Measurements from ENCODE around the gene WNT7A.

WNT7A gene

DNA sequence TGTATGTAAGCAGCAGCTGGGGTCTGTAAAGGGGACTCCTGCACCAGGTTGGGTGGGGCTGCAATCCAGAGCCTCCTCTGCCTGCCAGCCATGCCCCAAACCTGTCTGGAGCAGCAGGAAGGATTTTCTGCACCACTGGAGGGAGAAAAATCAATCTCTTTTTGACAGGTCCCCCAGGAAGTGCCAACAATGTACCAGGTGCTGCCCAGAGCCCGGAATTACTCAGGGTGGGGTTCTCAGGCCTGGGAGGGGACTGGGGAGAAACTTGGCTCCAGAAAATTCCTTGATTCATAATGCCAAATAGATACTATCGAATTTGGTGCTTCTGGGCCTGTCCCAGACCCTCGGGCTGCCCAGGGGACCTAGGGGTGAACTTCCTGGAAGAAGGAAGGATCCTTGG is 52.6 kb downstream of the WNT7A start:
- no peak for DNase-seq (ENCODE audit: low read depth)

- no peak for DNase-seq (ENCODE audit: low read depth)
Observed at GRCh38 chr3:13826672-13827071, 53.2 kb downstream of the WNT7A start.

DNA sequence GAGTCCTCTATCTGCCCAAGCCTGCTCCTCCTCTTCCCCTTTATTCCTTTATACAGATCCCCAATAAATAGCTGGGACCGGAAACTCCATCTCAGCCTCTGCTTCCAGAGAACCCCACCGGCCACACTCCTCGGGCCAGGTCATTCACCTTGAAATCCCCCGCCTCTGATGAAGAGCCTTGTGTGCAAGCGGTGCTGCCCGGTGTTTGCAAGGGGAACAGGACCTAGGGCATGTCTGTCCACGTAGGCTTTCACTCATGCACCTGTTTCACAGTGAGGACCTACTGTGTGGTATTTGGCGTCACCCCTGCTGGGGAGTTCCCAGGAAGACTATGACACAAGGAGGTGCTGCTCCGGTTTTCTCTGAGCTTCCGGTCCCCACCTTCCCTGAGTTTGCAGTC is 54.0 kb downstream of the WNT7A start:
- no peak for DNase-seq (ENCODE audit: low read depth)

GRCh38 chr3:13825311-13825579 is 54.6 kb downstream of the WNT7A start:
- no peak for DNase-seq (ENCODE audit: low read depth)

DNA sequence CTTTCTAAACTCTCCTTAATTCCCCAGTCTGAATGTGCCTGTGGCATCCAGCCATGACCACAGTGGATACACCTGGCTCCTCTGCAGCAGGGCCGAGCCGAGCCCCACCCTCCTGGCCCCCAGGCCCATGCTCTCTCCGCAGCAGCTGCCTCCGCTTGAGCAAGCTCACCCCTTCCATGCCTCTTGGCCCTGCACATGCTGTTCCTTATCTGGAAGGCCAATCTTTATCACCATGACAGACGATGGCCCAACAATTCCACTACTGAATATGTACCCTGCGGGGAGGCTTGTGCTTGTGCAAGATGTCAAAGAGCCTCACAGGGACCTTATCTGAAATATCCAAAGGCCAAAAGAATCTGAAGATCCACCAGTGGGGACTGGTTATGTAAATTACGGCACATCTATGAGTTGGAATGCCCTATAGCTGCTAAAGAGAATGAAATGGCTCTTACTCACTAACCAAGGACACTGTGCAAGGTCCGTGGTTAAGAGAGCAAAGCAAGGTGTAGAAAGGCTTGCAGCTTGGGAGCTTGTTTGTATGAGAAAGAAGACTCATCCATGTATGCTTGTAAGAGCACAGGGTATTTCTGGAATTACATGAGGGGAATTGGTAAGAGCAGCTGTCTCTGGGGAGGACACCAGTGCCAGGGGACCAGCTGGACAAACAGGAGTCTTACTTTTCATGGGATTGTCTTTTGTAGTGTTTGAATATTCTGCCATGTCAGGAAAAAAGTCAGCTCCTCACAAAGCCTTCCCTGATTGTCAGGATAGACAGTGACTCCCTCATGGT is 55.2 kb downstream of the WNT7A start:
- no peak for DNase-seq (ENCODE audit: low read depth)

DNA sequence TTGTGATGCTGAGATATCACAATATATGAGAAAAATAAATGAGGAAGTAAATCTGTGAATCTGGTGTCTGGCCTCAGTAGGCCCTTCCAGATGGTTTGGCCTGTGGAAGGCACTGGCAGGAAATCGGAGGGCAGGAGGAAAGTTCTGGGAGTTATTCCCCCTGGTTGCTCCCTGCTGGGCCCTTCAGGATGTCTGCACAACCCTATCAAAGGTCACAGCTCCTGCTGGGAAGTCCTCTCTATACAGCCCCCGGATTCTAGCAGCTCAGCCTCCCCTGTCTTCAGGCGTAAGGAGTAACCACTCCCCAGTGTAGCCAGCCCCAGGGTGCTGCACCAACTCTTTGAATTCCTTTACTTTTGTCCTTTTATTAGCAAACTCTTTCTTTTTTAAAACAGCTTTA is 56.2 kb downstream of the WNT7A start:
- DNase-seq (ENCODE audit: low read depth), result no peak

GRCh38 chr3:13822871-13823585 is 56.8 kb downstream of the WNT7A start:
- DNase-seq (ENCODE audit: low read depth), result no peak

DNA sequence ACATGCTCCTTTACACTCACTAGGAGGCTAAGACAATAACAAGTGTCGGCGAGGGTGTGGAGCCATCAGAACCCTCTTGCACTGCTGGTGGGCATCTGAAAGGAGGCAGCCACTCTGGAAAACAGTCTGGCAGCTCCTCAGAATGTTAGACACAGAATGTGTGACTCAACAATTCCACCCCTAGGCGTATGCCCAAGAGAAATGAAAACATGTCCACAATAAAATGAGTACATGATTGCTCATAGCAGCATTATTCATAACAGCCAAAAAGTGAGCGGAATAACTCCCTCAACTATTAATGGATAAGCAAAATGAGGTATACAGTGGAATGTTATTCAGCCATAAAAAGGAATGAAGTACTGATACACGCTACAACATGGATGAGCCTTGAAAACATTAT is 57.8 kb downstream of the WNT7A start:
- peak; percentile 4 for DNase-seq (ENCODE audit: low read depth)

GRCh38 chr3:13821126-13821525 is 58.7 kb downstream of the WNT7A start:
- no peak for DNase-seq (ENCODE audit: low read depth)

- no peak for DNase-seq (ENCODE audit: low read depth)
Observed at GRCh38 chr3:13818919-13819318, 61.0 kb downstream of the WNT7A start.

DNA sequence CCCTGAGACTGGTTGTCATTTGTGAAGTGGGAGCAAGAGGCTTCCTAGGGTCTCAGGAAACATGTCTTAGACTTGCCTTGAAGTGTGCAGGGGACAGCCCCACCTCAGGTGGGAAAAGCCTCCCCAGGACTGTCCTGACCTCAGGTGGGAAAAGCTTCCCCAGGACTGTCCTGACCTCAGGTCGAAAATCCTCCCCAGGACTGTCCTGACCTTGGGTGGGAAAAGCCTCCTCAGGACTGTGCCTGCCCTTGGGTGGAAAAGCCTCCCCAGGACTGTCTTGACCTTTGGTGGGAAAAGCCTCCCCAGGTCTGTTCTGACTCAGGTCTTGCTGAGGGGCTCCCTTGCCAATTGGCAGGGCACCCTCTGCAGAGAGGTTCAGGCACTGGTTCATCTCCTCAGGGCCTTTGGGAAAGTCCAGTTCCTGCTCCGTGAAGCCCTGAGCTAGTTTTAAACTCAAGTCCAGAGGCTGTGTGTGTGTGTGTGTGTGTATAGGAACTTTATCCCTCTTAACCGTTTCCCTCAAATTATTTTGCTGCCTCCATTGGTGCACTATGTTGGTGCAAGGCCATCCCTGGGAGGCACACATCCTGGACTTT is 64.7 kb downstream of the WNT7A start:
- DNase-seq (ENCODE audit: low read depth), result no peak

DNA sequence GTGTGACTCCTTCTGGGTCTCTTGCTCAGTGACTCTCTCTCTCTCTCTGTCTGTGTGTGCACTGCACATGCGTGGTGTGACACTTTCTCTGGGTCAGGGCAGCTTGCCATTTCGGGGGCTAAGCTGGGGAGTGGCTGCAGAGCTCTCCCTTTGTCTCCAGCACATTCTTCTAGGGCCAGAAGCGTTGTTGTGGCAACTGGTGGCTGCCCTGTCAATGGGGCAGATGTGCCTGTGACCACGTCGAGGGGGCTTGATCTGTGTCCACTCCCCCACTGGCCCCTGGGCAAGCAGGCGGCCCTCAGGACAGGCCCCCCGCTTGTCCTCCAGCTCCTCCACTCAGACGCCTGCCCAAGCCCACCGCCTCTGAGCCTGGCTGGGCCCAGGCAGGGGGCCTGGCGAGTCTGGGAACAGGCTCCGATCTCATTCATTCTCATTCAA is 67.8 kb downstream of the WNT7A start:
- no peak for DNase-seq (ENCODE audit: low read depth)

- no peak for DNase-seq (ENCODE audit: low read depth)
Observed at GRCh38 chr3:13811614-13812013, 68.3 kb downstream of the WNT7A start.

GRCh38 chr3:13808550-13808949 is 71.3 kb downstream of the WNT7A start:
- DNase-seq (ENCODE audit: low read depth), result no peak

- no peak for DNase-seq (ENCODE audit: low read depth)
Observed at GRCh38 chr3:13801361-13802204, 78.3 kb downstream of the WNT7A start.

DNA sequence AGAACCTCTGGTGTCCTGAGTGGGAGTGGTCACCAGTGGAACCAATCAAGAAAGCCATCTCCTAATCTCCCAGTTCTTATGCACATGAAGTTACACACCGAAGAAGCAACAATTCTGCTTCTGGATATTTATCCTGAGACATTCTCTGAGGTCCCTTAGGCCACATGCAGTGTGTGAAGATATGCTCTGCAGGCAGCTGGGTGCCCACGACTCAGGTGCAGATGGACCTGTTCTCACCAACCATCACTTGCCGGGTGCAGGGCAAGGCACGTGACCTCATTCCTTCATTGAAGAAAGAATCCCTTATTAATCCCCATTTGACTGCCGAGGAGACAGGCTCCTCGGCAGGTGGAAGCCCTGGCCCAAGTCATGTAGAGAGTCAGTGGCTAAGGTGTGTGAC is 79.8 kb downstream of the WNT7A start:
- DNase-seq (ENCODE audit: low read depth), result no peak

DNA sequence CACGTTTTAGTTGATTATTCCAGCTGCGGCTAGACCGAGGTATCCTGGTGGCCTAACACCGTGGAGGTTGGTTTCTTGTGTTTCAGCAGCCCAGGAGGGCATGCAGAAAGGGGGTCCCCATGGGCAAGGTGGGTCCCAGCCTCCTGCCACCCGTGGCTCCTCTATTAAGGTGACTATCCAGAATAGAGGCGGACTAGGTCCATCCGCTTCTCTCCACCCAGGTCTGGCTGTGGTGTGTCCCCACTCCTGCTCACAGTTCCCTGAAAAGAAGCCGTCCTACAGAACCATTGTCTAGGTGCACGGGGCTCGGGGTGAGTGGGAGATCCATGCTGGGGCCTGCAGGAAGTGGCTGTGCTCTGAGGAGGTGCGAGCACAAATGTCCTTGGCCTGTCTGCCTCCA is 81.5 kb downstream of the WNT7A start:
- no peak for DNase-seq (ENCODE audit: low read depth)

DNA sequence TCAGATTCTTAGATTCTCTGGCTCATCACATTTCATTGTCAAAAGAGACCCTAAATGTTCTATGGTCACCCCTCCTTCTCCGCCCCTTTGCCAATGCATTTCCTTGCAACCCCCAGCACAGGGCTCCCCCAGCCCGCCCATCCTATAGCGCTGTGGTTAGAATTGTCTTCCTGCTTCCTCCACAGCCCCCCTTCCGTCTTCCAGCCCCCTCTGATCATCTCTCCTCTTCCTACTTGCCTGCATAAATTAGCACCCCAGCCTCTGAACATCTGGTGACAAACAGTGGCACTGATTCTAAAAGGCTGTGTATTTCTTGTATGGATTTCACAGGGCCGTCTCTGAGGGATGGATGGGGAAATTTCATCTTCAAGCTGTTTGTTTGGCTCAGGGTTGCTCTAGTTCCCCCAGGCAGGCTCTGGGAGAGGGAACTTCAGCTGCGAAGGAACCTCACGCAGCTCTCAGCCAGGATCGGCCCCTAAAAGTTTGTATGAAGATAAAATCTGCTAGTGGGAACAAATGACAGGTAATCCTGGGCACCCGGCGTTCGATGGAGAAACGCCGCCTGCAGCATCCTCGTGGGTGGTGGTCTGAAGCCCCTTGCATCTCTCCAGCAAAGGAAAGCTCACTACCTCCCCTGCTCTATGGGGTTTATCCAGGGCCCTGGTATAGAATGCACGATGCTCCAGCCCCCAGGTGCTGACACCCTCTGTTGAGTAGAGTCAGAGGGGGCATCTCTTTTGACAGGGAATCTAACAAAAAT is 83.0 kb downstream of the WNT7A start:
- DNase-seq (ENCODE audit: low read depth), result no peak

- DNase-seq (ENCODE audit: low read depth), result no peak
Observed at GRCh38 chr3:13795816-13796215, 84.1 kb downstream of the WNT7A start.

DNA sequence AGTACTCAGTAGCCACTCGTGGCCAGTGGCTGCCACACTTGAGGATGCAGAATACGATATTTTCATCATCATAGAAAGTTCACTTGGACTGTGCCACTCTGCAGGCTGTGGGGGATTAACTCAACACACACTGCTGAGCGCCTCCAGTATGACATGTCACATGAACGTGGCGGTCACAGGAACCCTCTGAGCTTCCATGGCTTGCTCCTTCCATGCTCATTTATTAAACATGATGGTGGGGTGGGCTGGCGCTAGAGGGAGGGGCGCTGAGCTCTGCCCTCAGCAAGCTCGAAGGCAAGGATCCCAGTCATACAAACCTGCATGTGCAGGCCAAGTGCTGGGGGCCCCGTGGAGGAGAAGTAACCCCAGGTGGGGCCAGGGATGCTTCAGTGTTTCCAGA is 85.5 kb downstream of the WNT7A start:
- no peak for DNase-seq (ENCODE audit: low read depth)

DNA sequence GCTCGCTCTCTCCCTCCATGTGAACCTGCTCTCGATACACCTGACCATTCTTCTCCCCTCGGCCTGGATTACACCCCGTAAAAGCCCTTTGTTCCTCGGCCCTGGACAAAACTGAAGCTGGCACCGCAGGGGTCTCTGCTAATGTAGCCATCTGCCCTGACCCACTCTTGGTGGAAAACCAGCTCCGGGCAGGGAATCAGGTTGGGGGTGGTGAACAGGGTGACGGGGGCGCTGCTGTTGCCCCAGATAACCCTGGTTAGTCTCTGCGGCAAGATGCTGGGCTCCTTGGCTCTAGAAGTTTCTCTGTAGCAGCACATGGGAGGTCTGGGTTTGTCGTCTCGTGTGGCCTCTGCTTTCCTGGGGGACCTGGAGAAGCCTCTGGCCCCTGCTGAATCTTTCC is 86.4 kb downstream of the WNT7A start:
- no peak for DNase-seq (ENCODE audit: low read depth)
